Left ventricle myocardium inferior (tissue), 1 donor: ENCODE data around the gene HMGN3. TPM values are rescaled to one million over a fixed set of nuclear protein-coding genes. Genes with fewer than 3 reads are reported as not detected.

Experiments used
- DNase-seq: peaks from one replicate; pipeline ENCODE4 v3.0.0-alpha.2; 2020
- H3K27ac ChIP-seq: fragments of 200-600 bp; replicated peaks from 2 replicates; pipeline ENCODE4 v1.8.0; 2021
- H3K27me3 ChIP-seq: fragments of 200-600 bp; 2 replicates; pipeline ENCODE4 v1.8.0; 2021; ENCODE audit warnings: low read depth
- H3K36me3 ChIP-seq: fragments of 200-600 bp; 2 replicates; pipeline ENCODE4 v1.8.0; 2021
- H3K4me1 ChIP-seq: fragments of 200-600 bp; 2 replicates; pipeline ENCODE4 v1.8.0; 2021
- H3K4me3 ChIP-seq: fragments of 200-600 bp; 2 replicates; pipeline ENCODE4 v1.8.0; 2021; ENCODE audit warnings: mild to moderate bottlenecking, moderate library complexity
- H3K9me3 ChIP-seq: fragments of 200-600 bp; replicated peaks from 2 replicates; pipeline ENCODE4 v1.8.0; 2021
- CTCF ChIP-seq: fragments of 200-600 bp; IDR thresholded peaks from 2 replicates; pipeline ENCODE4 v1.8.0; 2021; ENCODE audit warnings: antibody characterized with exemption, mild to moderate bottlenecking, borderline replicate concordance
- intact Hi-C: fragments of 100-400 bp; cut with micrococcal nuclease; formaldehyde crosslinking; loops from one replicate; pipeline ENCODE4 v1.11.0; 2022
- total RNA-seq: library from RNA; stranded (reverse); fragmentation: NEBNext Ultra II Directional; extraction: Animal tissue kit (Norgen Biotek cat#: 25700); gene quantifications from one replicate; pipeline ENCODE4 v1.2.1, GENCODE V29; 2021
- donor health status: DM: no; HTN: yes; CAD: no; lungs with severe emphysema.

HMGN3 gene
- total RNA-seq, 1 donor from 2014 or later = 168 TPM

- H3K4me1 ChIP-seq = no peaks in the 10 kb centered on the region
- no peak for DNase-seq
- intact Hi-C loops = no loop called here
- H3K27ac ChIP-seq = no peak overlapping the region
- H3K36me3 ChIP-seq = no peaks in the 10 kb centered on the region
- peaks cover 8% of the 10 kb centered on the region for H3K9me3 ChIP-seq
- no peak for TF ChIP-seq CTCF
- H3K27me3 ChIP-seq = no peaks in the 10 kb centered on the region
- H3K4me3 ChIP-seq = no peak overlapping the region
These were observed 16.1 kb upstream of the HMGN3 start for GRCh38 chr6:79250559-79250958.

GRCh38 chr6:79250107-79250514 is 15.6 kb upstream of the HMGN3 start:
- intact Hi-C loops = no loop called here
- H3K4me3 ChIP-seq = no peak overlapping the region
- no peaks in the 10 kb centered on the region for H3K4me1 ChIP-seq
- H3K9me3 ChIP-seq = peaks cover 6% of the 10 kb centered on the region
- TF ChIP-seq CTCF = peak; percentile 48
- H3K36me3 ChIP-seq = no peaks in the 10 kb centered on the region
- H3K27me3 ChIP-seq = no peaks in the 10 kb centered on the region
- no peak overlapping the region for H3K27ac ChIP-seq
- DNase-seq = no peak

GRCh38 chr6:79249136-79249535 is 14.7 kb upstream of the HMGN3 start:
- H3K4me1 ChIP-seq = no peaks in the 10 kb centered on the region
- DNase-seq = no peak
- H3K4me3 ChIP-seq = no peak overlapping the region
- TF ChIP-seq CTCF = no peak
- H3K27me3 ChIP-seq = no peaks in the 10 kb centered on the region
- no peaks in the 10 kb centered on the region for H3K36me3 ChIP-seq
- H3K27ac ChIP-seq = no peak overlapping the region
- H3K9me3 ChIP-seq = no peaks in the 10 kb centered on the region
- intact Hi-C loops = no loop called here

- no peak overlapping the region for H3K4me3 ChIP-seq
- no peak overlapping the region for H3K27ac ChIP-seq
- H3K36me3 ChIP-seq = no peaks in the 10 kb centered on the region
- intact Hi-C loops = no loop called here
- TF ChIP-seq CTCF = no peak
- H3K9me3 ChIP-seq = no peaks in the 10 kb centered on the region
- DNase-seq = no peak
- H3K27me3 ChIP-seq = no peaks in the 10 kb centered on the region
- no peaks in the 10 kb centered on the region for H3K4me1 ChIP-seq
These were observed 12.4 kb upstream of the HMGN3 start for GRCh38 chr6:79246891-79247290.

GRCh38 chr6:79241228-79241627 is 6.7 kb upstream of the HMGN3 start:
- DNase-seq = no peak
- Histone ChIP-seq H3K27me3 (no peaks in the 10 kb centered on the region), H3K4me1 (peaks cover 24% of the 10 kb centered on the region), H3K27ac (no peak overlapping the region), H3K9me3 (no peaks in the 10 kb centered on the region), H3K4me3 (no peak overlapping the region), H3K36me3 (no peaks in the 10 kb centered on the region)
- intact Hi-C loops = no loop called here
- no peak for TF ChIP-seq CTCF

- Histone ChIP-seq H3K9me3 (no peaks in the 10 kb centered on the region), H3K36me3 (no peaks in the 10 kb centered on the region), H3K27ac (peak overlapping the region; percentile 52), H3K4me3 (no peak overlapping the region), H3K4me1 (peaks cover 24% of the 10 kb centered on the region), H3K27me3 (no peaks in the 10 kb centered on the region)
- no peak for DNase-seq
- intact Hi-C loops = no loop called here
- no peak for TF ChIP-seq CTCF
These were observed 6.0 kb upstream of the HMGN3 start for GRCh38 chr6:79240509-79240908.
